NCI-H748 (cell line): ENCODE results near the gene PTX3.

ENCODE experiments used
- DNase-seq: peaks from one replicate; lab custom pipeline; 2025; ENCODE audit not compliant: unreplicated experiment; lab: John Stamatoyannopoulos, UW

PTX3 gene

GRCh38 chr3:157436583-157437291 is at the start of gene PTX3:
Gene PTX3, plus strand, starts transcription at chr3:157436850. Its CDS starts 84 bp downstream, at chr3:157436934.
- DNase-seq = peak; percentile 1

GRCh38 chr3:157387708-157388435 is 48.8 kb upstream of the PTX3 start:
- DNase-seq = no peak

GRCh38 chr3:157388976-157389375 is 47.7 kb upstream of the PTX3 start:
- DNase-seq = no peak

- DNase-seq = no peak
Measured at GRCh38 chr3:157390713-157391515, 45.7 kb upstream of the PTX3 start.

GRCh38 chr3:157392104-157392503 is 44.5 kb upstream of the PTX3 start:
- DNase-seq = no peak

- DNase-seq = no peak
Measured at GRCh38 chr3:157393113-157393512, 43.5 kb upstream of the PTX3 start.

- DNase-seq = no peak
Measured at GRCh38 chr3:157394411-157394810, 42.2 kb upstream of the PTX3 start.

- DNase-seq = no peak
Measured at GRCh38 chr3:157398598-157398997, 38.1 kb upstream of the PTX3 start.

GRCh38 chr3:157404381-157404780 is 32.3 kb upstream of the PTX3 start:
- no peak for DNase-seq

GRCh38 chr3:157405457-157405856 is 31.2 kb upstream of the PTX3 start:
- DNase-seq = no peak

- no peak for DNase-seq
Measured at GRCh38 chr3:157406394-157406793, 30.3 kb upstream of the PTX3 start.

GRCh38 chr3:157407769-157408168 is 28.9 kb upstream of the PTX3 start:
- no peak for DNase-seq

- no peak for DNase-seq
Measured at GRCh38 chr3:157408499-157409149, 28.0 kb upstream of the PTX3 start.

- DNase-seq = peak; percentile 3
Measured at GRCh38 chr3:157409516-157409915, 27.1 kb upstream of the PTX3 start.

- peak; percentile 31 for DNase-seq
Measured at GRCh38 chr3:157410945-157411344, 25.7 kb upstream of the PTX3 start.

- no peak for DNase-seq
Measured at GRCh38 chr3:157412323-157412855, 24.3 kb upstream of the PTX3 start.

GRCh38 chr3:157414861-157415260 is 21.8 kb upstream of the PTX3 start:
- DNase-seq = no peak

GRCh38 chr3:157416347-157417087 is 20.1 kb upstream of the PTX3 start:
- DNase-seq = no peak

- no peak for DNase-seq
Measured at GRCh38 chr3:157417247-157417646, 19.4 kb upstream of the PTX3 start.

GRCh38 chr3:157418104-157418503 is 18.5 kb upstream of the PTX3 start:
- DNase-seq = no peak
